GM12872 (cell line): Measurements from ENCODE around the gene GAREM1.

Experiments
- CTCF ChIP-seq: IDR thresholded peaks from 3 replicates; pipeline ENCODE4 v1.5.1; 2011; ENCODE audit warnings: low read depth, mild to moderate bottlenecking, low read length, moderate library complexity; ENCODE audit not compliant: insufficient read depth

GAREM1 gene

GRCh38 chr18:32242395-32242794 is 228.3 kb downstream of the GAREM1 start:
- no peak for TF ChIP-seq CTCF

DNA sequence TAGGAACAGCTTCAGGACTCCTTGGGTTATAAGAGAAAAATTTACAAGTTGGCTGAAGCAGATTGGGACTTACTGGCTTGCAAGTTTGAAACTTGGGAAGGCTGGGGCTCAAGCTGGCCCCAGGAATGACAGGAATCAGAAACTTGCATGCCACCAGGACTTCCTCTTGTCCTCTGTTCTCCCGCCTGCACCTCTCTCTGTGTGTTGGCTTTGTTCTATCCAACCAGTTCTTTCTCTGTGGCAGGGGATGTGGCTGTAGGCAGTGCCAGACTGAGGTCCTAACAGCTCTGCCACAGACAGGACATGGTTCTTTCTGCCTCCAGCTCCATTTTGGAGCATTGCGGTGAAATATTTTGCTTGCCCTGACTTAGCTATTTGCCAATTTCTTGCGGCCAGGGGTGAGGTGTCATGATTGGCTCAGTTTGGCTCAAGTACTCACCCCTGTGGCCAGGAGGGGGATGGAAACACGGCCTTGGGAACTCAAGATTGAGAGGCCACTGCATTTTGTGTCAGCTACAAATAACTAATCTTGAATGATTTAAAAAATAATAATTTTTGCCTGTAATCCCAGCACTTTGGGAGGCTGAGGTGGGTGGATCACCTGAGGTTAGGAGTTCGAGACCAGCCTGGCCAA is 231.9 kb downstream of the GAREM1 start:
- TF ChIP-seq CTCF = no peak

GRCh38 chr18:32237049-32237448 is 233.6 kb downstream of the GAREM1 start:
- no peak for TF ChIP-seq CTCF

GRCh38 chr18:32219431-32220018 is 251.2 kb downstream of the GAREM1 start:
- no peak for TF ChIP-seq CTCF

DNA sequence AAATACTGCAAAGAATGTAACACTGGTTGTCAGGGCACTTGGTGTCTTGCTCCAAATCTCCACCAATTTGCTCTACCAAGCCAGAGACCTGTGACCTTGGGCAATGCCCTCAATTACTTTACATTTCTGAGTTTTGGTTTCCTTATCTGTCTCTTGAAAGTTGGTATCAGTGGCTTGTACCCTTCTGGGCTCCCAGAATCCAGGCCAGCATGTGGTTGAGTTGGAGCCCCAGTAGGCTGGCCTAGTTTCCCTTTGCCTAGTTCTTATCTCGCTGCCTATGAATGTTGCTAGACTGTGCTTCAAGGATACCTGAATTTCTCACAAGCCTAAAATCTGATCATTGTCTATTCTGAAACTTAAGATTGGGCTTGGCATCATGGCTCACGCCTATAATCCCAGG is 254.3 kb downstream of the GAREM1 start:
- no peak for TF ChIP-seq CTCF

DNA sequence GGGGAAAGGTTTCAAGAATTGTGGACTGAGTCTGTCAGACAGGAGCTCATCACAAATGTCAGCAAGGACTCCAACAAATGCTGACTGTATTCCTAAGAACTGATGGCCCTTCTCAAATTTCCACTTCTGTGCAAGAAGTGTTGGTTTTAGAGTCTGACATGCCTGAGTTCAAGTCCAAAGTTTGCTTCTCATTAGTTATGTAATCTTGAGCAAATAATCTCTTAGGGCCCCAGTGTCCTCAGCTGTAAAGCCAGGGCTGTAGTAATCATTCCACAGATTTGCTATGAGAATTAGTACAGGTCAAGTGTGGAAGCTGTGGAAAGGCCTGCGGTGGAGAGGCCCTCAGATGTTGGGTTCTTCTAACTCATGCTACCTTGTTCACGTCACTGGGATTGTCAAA is 257.0 kb downstream of the GAREM1 start:
- TF ChIP-seq CTCF = no peak
